HAP-1 (cell line): ENCODE data around the gene ZAP70.
"Not testable (repeated sequence)": the region's sequence is repeated elsewhere in the genome, so short reads cannot be mapped to it uniquely, and the experiment has no call there.

Experiments
- DNase-seq, 2 experiments: peaks; one replicate each; pipeline ENCODE4 v3.0.0-alpha.2; 2016 to 2020; ENCODE audit warnings: low spot score in 2 of 2
- H3K27me3 ChIP-seq: fragments of 250-450 bp; sonication (Bioruptor Pico); 2 replicates; pipeline ENCODE4 v1.5.1; 2020; ENCODE audit warnings: low read depth, mild to moderate bottlenecking, moderate library complexity
- H3K36me3 ChIP-seq: fragments of 250-450 bp; sonication (Bioruptor Pico); replicated peaks from 2 replicates; pipeline ENCODE4 v1.5.1; 2020; ENCODE audit warnings: mild to moderate bottlenecking
- H3K4me1 ChIP-seq: fragments of 250-450 bp; sonication (Bioruptor Pico); 2 replicates; pipeline ENCODE4 v1.5.1; 2020; ENCODE audit warnings: mild to moderate bottlenecking
- H3K4me3 ChIP-seq: fragments of 250-450 bp; sonication (Bioruptor Pico); 2 replicates; pipeline ENCODE4 v1.5.1; 2020; ENCODE audit warnings: mild to moderate bottlenecking, moderate library complexity
- H3K9me3 ChIP-seq: fragments of 250-450 bp; sonication (Bioruptor Pico); 2 replicates; pipeline ENCODE4 v1.5.1; 2020; ENCODE audit warnings: mild to moderate bottlenecking, moderate library complexity
- in situ Hi-C: fragments of 300-500 bp; cut with MboI; formaldehyde crosslinking; loops from 3 replicates; pipeline ENCODE4 v1.14.3; 2020; ENCODE audit warnings: low sequenced_read_pairs, inconsistent platforms, mixed read lengths

Gene ZAP70

GRCh38 chr2:97713296-97714083 lies at the start of gene ZAP70:
Gene ZAP70 (plus strand): TSS chr2:97713576. CDS start chr2:97724037, 10,461 bp downstream.
- Histone ChIP-seq H3K27me3 (no peaks in the 10 kb centered on the region), H3K36me3 (no peaks in the 10 kb centered on the region), H3K4me1 (peaks cover 2% of the 10 kb centered on the region), H3K9me3 (no peaks in the 10 kb centered on the region), H3K4me3 (no peak within 1 kb of the TSS)
- in situ Hi-C loops, result no loop called here
- no peak for DNase-seq

GRCh38 chr2:97663626-97663961 lies 49.8 kb upstream of the ZAP70 start:
- Histone ChIP-seq H3K4me1 (no peaks in the 10 kb centered on the region), H3K36me3 (peaks cover 13% of the 10 kb centered on the region), H3K27me3 (no peaks in the 10 kb centered on the region), H3K9me3 (no peaks in the 10 kb centered on the region), H3K4me3 (peak overlapping the region; percentile 69)
- no peak for DNase-seq
- in situ Hi-C loops, result no loop called here

GRCh38 chr2:97663962-97664635 lies 49.3 kb upstream of the ZAP70 start, which contains the start of gene ACTR1B:
Gene ACTR1B (minus strand): TSS chr2:97664044. CDS start chr2:97663890, 154 bp downstream.
- Histone ChIP-seq H3K36me3 (peaks cover 10% of the 10 kb centered on the region), H3K4me1 (no peaks in the 10 kb centered on the region), H3K9me3 (no peaks in the 10 kb centered on the region), H3K4me3 (peak within 1 kb of the TSS; percentile 69), H3K27me3 (no peaks in the 10 kb centered on the region)
- DNase-seq, result peak; percentile 96 to 98
- in situ Hi-C loops, result no loop called here

- Histone ChIP-seq H3K36me3 (peaks cover 7% of the 10 kb centered on the region), H3K4me1 (no peaks in the 10 kb centered on the region), H3K27me3 (no peaks in the 10 kb centered on the region), H3K4me3 (peak overlapping the region; percentile 69), H3K9me3 (no peaks in the 10 kb centered on the region)
- peak in 1 of 2 experiments; percentile 49 for DNase-seq
- in situ Hi-C loops, result no loop called here
Measured at GRCh38 chr2:97664636-97664970, 48.8 kb upstream of the ZAP70 start.

- Histone ChIP-seq H3K27me3 (no peaks in the 10 kb centered on the region), H3K4me3 (no peak within 1 kb of the TSS), H3K4me1 (no peaks in the 10 kb centered on the region), H3K9me3 (no peaks in the 10 kb centered on the region), H3K36me3 (no peaks in the 10 kb centered on the region; the same call in 1 of the 2 replicates)
- in situ Hi-C loops, result no loop called here
- DNase-seq, result no peak
Measured at GRCh38 chr2:97669448-97669847, 43.9 kb upstream of the ZAP70 start, which contains the start of gene C2orf92. Gene C2orf92 (plus strand): TSS chr2:97669713. CDS start chr2:97669789, 76 bp downstream.

GRCh38 chr2:97670471-97670870 lies 42.9 kb upstream of the ZAP70 start:
- no peak overlapping the region for H3K4me3 ChIP-seq
- H3K9me3 ChIP-seq, result no peaks in the 10 kb centered on the region
- DNase-seq, result no peak
- no peaks in the 10 kb centered on the region; the same call in 1 of the 2 replicates for H3K36me3 ChIP-seq
- in situ Hi-C loops, result no loop called here
- H3K4me1 ChIP-seq, result no peaks in the 10 kb centered on the region
- no peaks in the 10 kb centered on the region for H3K27me3 ChIP-seq

GRCh38 chr2:97671526-97671925 lies 41.9 kb upstream of the ZAP70 start:
- Histone ChIP-seq H3K4me3 (no peak overlapping the region), H3K4me1 (no peaks in the 10 kb centered on the region), H3K9me3 (no peaks in the 10 kb centered on the region), H3K36me3 (no peaks in the 10 kb centered on the region; the same call in 1 of the 2 replicates), H3K27me3 (no peaks in the 10 kb centered on the region)
- DNase-seq, result no peak
- in situ Hi-C loops, result no loop called here

GRCh38 chr2:97672606-97673140 lies 40.7 kb upstream of the ZAP70 start:
- H3K9me3 ChIP-seq, H3K4me3 ChIP-seq, in situ Hi-C loops, H3K4me1 ChIP-seq, DNase-seq, H3K27me3 ChIP-seq, H3K36me3 ChIP-seq: not testable (repeated sequence)

- no peaks in the 10 kb centered on the region for H3K27me3 ChIP-seq
- in situ Hi-C loops, result no loop called here
- H3K9me3 ChIP-seq, result no peaks in the 10 kb centered on the region
Measured at GRCh38 chr2:97673182-97673914, 40.0 kb upstream of the ZAP70 start.

GRCh38 chr2:97673915-97674283 lies 39.5 kb upstream of the ZAP70 start:
- no peaks in the 10 kb centered on the region for H3K27me3 ChIP-seq
- H3K36me3 ChIP-seq, result no peaks in the 10 kb centered on the region
- no peaks in the 10 kb centered on the region for H3K9me3 ChIP-seq
- no peak overlapping the region for H3K4me3 ChIP-seq
- H3K4me1 ChIP-seq, result no peaks in the 10 kb centered on the region
- in situ Hi-C loops, result no loop called here
- no peak for DNase-seq

More at GRCh38 chr2:97673182-97673914, 40.0 kb upstream of the ZAP70 start:
- Histone ChIP-seq H3K36me3 (no peaks in the 10 kb centered on the region; the same call in 1 of the 2 replicates), H3K4me1 (no peaks in the 10 kb centered on the region), H3K4me3 (no peak overlapping the region)
- DNase-seq, result no peak

GRCh38 chr2:97675430-97676113 lies 37.8 kb upstream of the ZAP70 start:
- H3K9me3 ChIP-seq, result no peaks in the 10 kb centered on the region
- no peaks in the 10 kb centered on the region for H3K4me1 ChIP-seq
- no peaks in the 10 kb centered on the region for H3K27me3 ChIP-seq
- H3K36me3 ChIP-seq, result no peaks in the 10 kb centered on the region
- no peak for DNase-seq
- no peak overlapping the region for H3K4me3 ChIP-seq
- in situ Hi-C loops, result no loop called here

GRCh38 chr2:97676620-97677019 lies 36.8 kb upstream of the ZAP70 start:
- Histone ChIP-seq H3K36me3 (no peaks in the 10 kb centered on the region), H3K27me3 (no peaks in the 10 kb centered on the region), H3K4me3 (no peak overlapping the region), H3K9me3 (no peaks in the 10 kb centered on the region), H3K4me1 (no peaks in the 10 kb centered on the region)
- no peak for DNase-seq
- in situ Hi-C loops, result no loop called here

GRCh38 chr2:97677480-97677879 lies 35.9 kb upstream of the ZAP70 start:
- in situ Hi-C loops, result no loop called here
- Histone ChIP-seq H3K9me3 (no peaks in the 10 kb centered on the region), H3K4me1 (no peaks in the 10 kb centered on the region), H3K36me3 (no peaks in the 10 kb centered on the region), H3K27me3 (no peaks in the 10 kb centered on the region), H3K4me3 (no peak overlapping the region)
- no peak for DNase-seq
